ENCODE results near the gene CCDC170.

- TF ChIP-seq CTCF (IDR thresholded peaks at IDR 0.05; ENCODE audit: low read length) (no peak), EZH2phosphoT487 (IDR thresholded peaks at IDR 0.05; ENCODE audit: low read length) (no peak)
Measured at GRCh38 chr6:151639750-151640149, 145.9 kb downstream of the CCDC170 start.

Measured in MM.1S (cell line).